A673 (cell line): ENCODE results near the gene CLSTN3. TPM values are rescaled to one million over a fixed set of nuclear protein-coding genes. Genes with fewer than 3 reads are reported as not detected.

Experiments used
- BruUV-seq: library from RNA; stranded (reverse); fragments of 400-500 nt; replicated peaks from 2 replicates; lab custom pipeline; 2021; lab: Mats Ljungman, UMichigan
- CTCF ChIA-PET: fragments of 300-600 bp; sonication (Branson Sonifier 250); formaldehyde crosslinking; loops from one replicate; lab custom pipeline; 2022; ENCODE audit warnings: antibody characterized with exemption; lab: Charles Lee
- POLR2A ChIA-PET: fragments of 300-600 bp; sonication (Branson Sonifier 250); formaldehyde crosslinking; loops from one replicate; lab custom pipeline; 2022; ENCODE audit warnings: antibody characterized with exemption; ENCODE audit not compliant: low non-redundant PET; lab: Charles Lee
- DNase-seq: peaks from one replicate; pipeline ENCODE4 v3.0.0-alpha.2; 2015; ENCODE audit warnings: low spot score
- H3K27ac ChIP-seq: fragments of 200-600 bp; sonication (generic); 2 replicates; pipeline ENCODE4 v1.5.1; 2016; ENCODE audit warnings: mixed run types, low read depth, mild to moderate bottlenecking, mixed read lengths, antibody characterized with exemption, low read length; ENCODE audit not compliant: poor library complexity, severe bottlenecking
- H3K27me3 ChIP-seq: fragments of 200-600 bp; sonication (generic); replicated peaks from 2 replicates; pipeline ENCODE4 v1.6.1; 2017; ENCODE audit warnings: mixed run types, low read depth, mild to moderate bottlenecking, mixed read lengths, antibody characterized with exemption, low read length; ENCODE audit not compliant: insufficient read depth, poor library complexity
- H3K36me3 ChIP-seq: fragments of 200-600 bp; sonication (generic); 2 replicates; pipeline ENCODE4 v1.6.1; 2016; ENCODE audit warnings: mixed run types, mild to moderate bottlenecking, mixed read lengths, antibody characterized with exemption, low read length; ENCODE audit not compliant: insufficient read depth, poor library complexity, severe bottlenecking
- H3K4me1 ChIP-seq: fragments of 200-600 bp; sonication (generic); 2 replicates; pipeline ENCODE4 v1.6.1; 2017; ENCODE audit warnings: mixed run types, mild to moderate bottlenecking, mixed read lengths, antibody characterized with exemption, low read length; ENCODE audit not compliant: insufficient read depth, poor library complexity, severe bottlenecking
- H3K4me3 ChIP-seq: fragments of 200-600 bp; sonication (generic); 2 replicates; pipeline ENCODE4 v1.5.1; 2016; ENCODE audit warnings: low read depth, mixed run types, mild to moderate bottlenecking, mixed read lengths, low read length; ENCODE audit not compliant: poor library complexity, severe bottlenecking
- H3K9me3 ChIP-seq: fragments of 200-600 bp; sonication (generic); 2 replicates; pipeline ENCODE4 v1.6.1; 2016; ENCODE audit warnings: mixed run types, low read depth, mild to moderate bottlenecking, mixed read lengths, antibody characterized with exemption, low read length; ENCODE audit not compliant: poor library complexity, severe bottlenecking
- CTCF ChIP-seq: fragments of 300-800, 200-600 bp; sonication (generic); conservative IDR thresholded peaks from 2 replicates; pipeline ENCODE4 v1.5.1; 2017; ENCODE audit warnings: low read depth, mild to moderate bottlenecking, antibody characterized with exemption, low read length, moderate library complexity, mixed read lengths
- EZH2 ChIP-seq: fragments of 200-600 bp; sonication (generic); IDR thresholded peaks from 2 replicates; pipeline ENCODE4 v1.6.1; 2017; ENCODE audit warnings: borderline replicate concordance, low read depth, mild to moderate bottlenecking, mixed read lengths, antibody characterized with exemption, low read length; ENCODE audit not compliant: poor library complexity, severe bottlenecking
- intact Hi-C: fragments of 100-400 bp; cut with micrococcal nuclease; formaldehyde crosslinking; loops from one replicate; pipeline ENCODE4 v1.10.0; 2022; ENCODE audit not compliant: unreplicated experiment
- total RNA-seq: library from RNA; stranded (reverse); gene quantifications from 2 replicates; pipeline ENCODE4 v1.2.3, GENCODE V29; 2021

CLSTN3 gene
- total RNA-seq, 1 experiment from 2014 or later: 10.7 TPM

GRCh38 chr12:7096979-7097378 lies 33.2 kb upstream of the CLSTN3 start:
- Histone ChIP-seq H3K9me3 (no peaks in the 10 kb centered on the region), H3K27ac (no peak overlapping the region), H3K4me1 (no peaks in the 10 kb centered on the region), H3K4me3 (no peak overlapping the region), H3K36me3 (no peaks in the 10 kb centered on the region), H3K27me3 (no peaks in the 10 kb centered on the region)
- no TSS peak for BruUV-seq
- CTCF ChIA-PET: no interaction called here
- POLR2A ChIA-PET: no interaction called here
- DNase-seq: no peak
- TF ChIP-seq CTCF: no peak
- intact Hi-C loops: no loop called here

GRCh38 chr12:7099290-7099996 lies 30.7 kb upstream of the CLSTN3 start:
- POLR2A ChIA-PET: no interaction called here
- intact Hi-C loops: no loop called here

GRCh38 chr12:7100239-7100638 lies 29.9 kb upstream of the CLSTN3 start:
- intact Hi-C loops: no loop called here
- no TSS peak for BruUV-seq
- Histone ChIP-seq H3K4me3 (no peak overlapping the region), H3K27me3 (no peaks in the 10 kb centered on the region), H3K9me3 (no peaks in the 10 kb centered on the region), H3K4me1 (no peaks in the 10 kb centered on the region), H3K36me3 (no peaks in the 10 kb centered on the region), H3K27ac (no peak overlapping the region)
- ChIA-PET CTCF (no interaction called here), POLR2A (no interaction called here)
- TF ChIP-seq EZH2 (no peak), CTCF (no peak)
- no peak for DNase-seq

More at GRCh38 chr12:7099290-7099996, 30.7 kb upstream of the CLSTN3 start:
- no peaks in the 10 kb centered on the region for H3K4me1 ChIP-seq
- no peak for DNase-seq
- CTCF ChIA-PET: no interaction called here
- no peaks in the 10 kb centered on the region for H3K27me3 ChIP-seq
- H3K9me3 ChIP-seq: no peaks in the 10 kb centered on the region
- no peak overlapping the region for H3K4me3 ChIP-seq
- no peaks in the 10 kb centered on the region for H3K36me3 ChIP-seq
- H3K27ac ChIP-seq: no peak overlapping the region
- TF ChIP-seq EZH2 (no peak), CTCF (no peak)
- no TSS peak for BruUV-seq
